ENCODE data around the gene LSM7.
"Not testable (repeated sequence)": the region's sequence is repeated elsewhere in the genome, so short reads cannot be mapped to it uniquely, and the experiment has no call there.

LSM7 gene

GRCh38 chr19:2354670-2355069 is 26.3 kb upstream of the LSM7 start:
- DNase-seq: no peak

GRCh38 chr19:2353887-2354592 is 25.7 kb upstream of the LSM7 start:
- DNase-seq: no peak

- DNase-seq: no peak
Observed at GRCh38 chr19:2353159-2353886, 24.9 kb upstream of the LSM7 start.

GRCh38 chr19:2352121-2352520 is 23.7 kb upstream of the LSM7 start:
- DNase-seq: no peak

GRCh38 chr19:2351591-2351990 is 23.2 kb upstream of the LSM7 start:
- DNase-seq: no peak

GRCh38 chr19:2350656-2351055 is 22.3 kb upstream of the LSM7 start:
- no peak for DNase-seq

GRCh38 chr19:2349818-2350217 is 21.4 kb upstream of the LSM7 start:
- not testable (repeated sequence) for DNase-seq

GRCh38 chr19:2345794-2346663 is 17.6 kb upstream of the LSM7 start:
- DNase-seq: no peak

- DNase-seq: no peak
Observed at GRCh38 chr19:2345076-2345475, 16.7 kb upstream of the LSM7 start.

- no peak for DNase-seq
Observed at GRCh38 chr19:2344381-2344870, 16.0 kb upstream of the LSM7 start.

GRCh38 chr19:2343289-2343982 is 15.1 kb upstream of the LSM7 start:
- DNase-seq: no peak

GRCh38 chr19:2342656-2343288 is 14.4 kb upstream of the LSM7 start:
- DNase-seq: no peak

GRCh38 chr19:2341982-2342381 is 13.6 kb upstream of the LSM7 start:
- DNase-seq: no peak

GRCh38 chr19:2341244-2341751 is 12.9 kb upstream of the LSM7 start:
- no peak for DNase-seq

- no peak for DNase-seq
Observed at GRCh38 chr19:2340496-2341243, 12.3 kb upstream of the LSM7 start.

- DNase-seq: no peak
Observed at GRCh38 chr19:2339644-2340310, 11.4 kb upstream of the LSM7 start.

- no peak for DNase-seq
Observed at GRCh38 chr19:2338751-2339643, 10.6 kb upstream of the LSM7 start.

- no peak for DNase-seq
Observed at GRCh38 chr19:2338055-2338615, 9.7 kb upstream of the LSM7 start.

GRCh38 chr19:2337329-2337707 is 8.9 kb upstream of the LSM7 start:
- no peak for DNase-seq

All from stimulated activated CD4-positive, alpha-beta T cell treated with anti-CD3 and anti-CD28 coated beads, Interleukin-15, amount 100 ng/mL, for 24 hours (primary cell).